ENCODE measurements around the gene SH2D2A. TPM values are rescaled to one million over a fixed set of nuclear protein-coding genes. Genes with fewer than 3 reads are reported as not detected.

Gene SH2D2A
- total RNA-seq, 1 donor from 2014 or later, result 286 TPM

DNA sequence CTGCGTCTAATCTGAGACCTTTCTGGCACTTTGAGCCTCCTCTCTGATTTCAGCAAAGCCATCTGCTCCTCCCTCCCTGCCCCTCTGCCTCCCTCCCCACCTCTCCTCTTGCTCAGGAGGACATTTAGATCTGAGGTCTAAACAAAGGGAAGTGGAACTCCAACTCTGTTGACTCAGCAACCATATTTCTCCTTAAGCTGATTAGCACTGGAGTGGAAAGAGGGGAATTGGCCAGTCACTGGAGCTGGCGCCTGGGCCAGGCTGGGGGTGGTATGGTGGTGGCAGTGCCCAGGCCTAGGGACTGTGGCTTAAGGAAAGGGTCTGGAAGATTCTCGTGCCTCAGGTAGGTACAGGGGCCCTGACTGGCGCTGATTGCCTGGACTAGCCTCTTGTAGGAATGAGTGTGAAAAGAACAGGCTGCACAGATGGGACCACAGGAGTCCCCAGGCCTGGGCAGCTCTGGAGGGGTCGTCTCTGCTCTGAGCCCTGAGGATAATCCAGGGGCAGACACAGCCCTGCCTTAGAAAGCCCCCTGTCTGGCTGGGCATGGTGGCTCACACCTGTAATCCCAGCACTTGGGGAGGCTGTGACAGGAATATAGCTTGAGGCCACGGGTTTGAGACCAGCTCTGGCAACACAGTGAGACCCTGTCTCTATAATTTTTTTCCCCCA, 11.9 kb downstream of the SH2D2A start:
- H3K27me3 Mint-ChIP-seq (ENCODE audit: insufficient read depth), result no peaks in the 10 kb centered on the region
- H3K4me1 Mint-ChIP-seq (ENCODE audit: low read depth), result peaks cover 81% of the 10 kb centered on the region

DNA sequence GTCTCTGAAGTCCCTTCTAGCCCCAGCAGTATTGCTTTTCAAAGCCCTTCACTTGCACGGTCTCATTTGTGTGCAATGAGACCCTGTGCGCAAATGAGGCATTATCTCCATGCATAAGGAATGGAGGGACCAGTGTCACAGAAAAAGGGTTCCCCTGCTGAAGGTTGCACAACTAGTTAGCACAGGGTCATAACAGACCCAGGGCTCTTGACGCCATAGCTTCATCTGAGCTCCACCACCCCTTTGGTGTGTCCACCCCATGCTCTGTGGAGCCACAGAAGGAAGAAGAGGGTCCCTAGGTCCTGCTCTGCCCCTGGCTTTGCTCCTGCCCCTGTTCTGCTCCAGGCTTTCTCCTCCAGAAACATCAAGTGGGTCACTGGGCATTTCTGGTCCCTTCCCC, 12.6 kb downstream of the SH2D2A start:
- Mint-ChIP-seq H3K36me3 (ENCODE audit: low read depth) (peaks cover 48% of the 10 kb centered on the region), H3K4me3 (no peak overlapping the region), H3K27me3 (ENCODE audit: insufficient read depth) (no peaks in the 10 kb centered on the region), H3K4me1 (ENCODE audit: low read depth) (peaks cover 75% of the 10 kb centered on the region), H3K9me3 (no peaks in the 10 kb centered on the region), H3K27ac (peak overlapping the region; percentile 67)
- intact Hi-C loops (cut with micrococcal nuclease), result no loop called here
- DNase-seq (ENCODE audit: low spot score), result no peak

More for the DNA sequence above, 11.9 kb downstream of the SH2D2A start:
- Mint-ChIP-seq H3K9me3 (no peaks in the 10 kb centered on the region), H3K27ac (peak overlapping the region; percentile 67), H3K4me3 (no peak overlapping the region), H3K36me3 (ENCODE audit: low read depth) (peaks cover 53% of the 10 kb centered on the region)
- intact Hi-C loops (cut with micrococcal nuclease), result no loop called here
- DNase-seq (ENCODE audit: low spot score), result no peak

DNA sequence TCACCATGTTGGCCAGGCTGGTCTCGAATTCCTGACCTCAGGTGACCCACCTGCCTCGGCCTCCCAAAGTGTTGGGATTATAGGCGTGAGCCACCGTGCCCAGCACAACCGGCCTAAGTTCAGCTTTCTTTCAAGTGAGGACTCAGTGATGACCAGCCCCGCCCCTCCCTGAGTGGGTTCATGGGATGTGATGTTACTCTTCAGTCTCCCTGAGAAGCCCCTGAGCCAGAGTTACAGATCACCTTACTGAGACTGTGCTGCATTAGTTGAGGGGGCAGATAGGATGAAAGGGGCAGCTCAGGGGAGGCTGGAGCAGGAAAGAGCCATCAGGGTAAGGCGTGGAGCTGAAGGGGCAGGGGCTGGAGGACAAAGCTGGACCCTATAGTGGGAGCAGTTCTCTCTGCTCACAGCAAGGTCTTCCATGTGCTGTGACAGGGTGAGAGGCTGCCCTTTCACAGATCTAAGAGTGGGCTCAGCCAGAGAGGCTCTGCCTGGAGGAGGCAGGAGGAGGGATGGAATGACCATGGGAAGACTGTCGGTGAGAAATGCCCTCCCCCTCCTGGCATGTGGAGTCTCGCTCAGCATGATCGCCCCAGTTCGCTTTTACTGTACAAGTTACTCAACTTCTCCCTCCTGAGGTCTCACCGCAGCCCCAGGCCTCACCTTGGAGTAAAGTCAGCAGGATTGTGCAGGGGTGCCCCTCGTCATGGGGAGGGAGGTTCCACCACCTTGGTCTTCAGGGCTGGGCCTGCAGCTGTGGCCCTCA, 13.4 kb downstream of the SH2D2A start:
- intact Hi-C loops (cut with micrococcal nuclease), result no loop called here
- DNase-seq (ENCODE audit: low spot score), result no peak
- peaks cover 42% of the 10 kb centered on the region for H3K36me3 Mint-ChIP-seq (ENCODE audit: low read depth)
- H3K9me3 Mint-ChIP-seq, result no peaks in the 10 kb centered on the region
- H3K4me3 Mint-ChIP-seq, result no peak overlapping the region
- H3K4me1 Mint-ChIP-seq (ENCODE audit: low read depth), result peaks cover 68% of the 10 kb centered on the region
- no peaks in the 10 kb centered on the region for H3K27me3 Mint-ChIP-seq (ENCODE audit: insufficient read depth)
- H3K27ac Mint-ChIP-seq, result peak overlapping the region; percentile 79

DNA sequence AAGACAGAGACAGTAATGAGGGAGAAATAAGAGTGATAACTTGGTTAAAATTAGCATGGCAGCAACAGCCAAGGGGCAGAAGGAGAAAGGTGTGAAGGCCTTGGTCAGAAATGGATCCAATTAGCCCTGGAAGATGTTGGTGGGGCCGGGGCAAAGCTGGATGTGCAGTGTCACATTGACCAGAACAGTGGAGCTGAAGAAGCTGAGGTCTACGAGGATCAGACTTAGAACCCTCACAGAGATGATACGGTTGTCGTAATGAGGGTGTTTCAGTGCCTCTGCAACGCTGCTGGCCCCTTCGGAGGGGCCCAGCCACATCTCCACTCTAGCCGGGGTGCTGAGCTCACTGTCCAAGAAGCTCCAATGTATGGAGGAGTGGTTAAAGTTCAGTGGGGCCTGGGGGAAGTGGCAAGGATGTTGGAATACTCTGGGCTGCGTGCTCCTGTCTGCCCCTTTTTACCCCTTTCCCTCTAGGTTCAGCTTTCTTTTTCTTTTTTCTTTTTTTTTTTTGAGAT, 14.2 kb downstream of the SH2D2A start:
- no peak overlapping the region for H3K4me3 Mint-ChIP-seq
- DNase-seq (ENCODE audit: low spot score), result no peak
- intact Hi-C loops (cut with micrococcal nuclease), result no loop called here
- peak overlapping the region; percentile 52 for H3K27ac Mint-ChIP-seq
- H3K36me3 Mint-ChIP-seq (ENCODE audit: low read depth), result peaks cover 38% of the 10 kb centered on the region
- peaks cover 61% of the 10 kb centered on the region for H3K4me1 Mint-ChIP-seq (ENCODE audit: low read depth)
- no peaks in the 10 kb centered on the region for H3K27me3 Mint-ChIP-seq (ENCODE audit: insufficient read depth)
- no peaks in the 10 kb centered on the region for H3K9me3 Mint-ChIP-seq

DNA sequence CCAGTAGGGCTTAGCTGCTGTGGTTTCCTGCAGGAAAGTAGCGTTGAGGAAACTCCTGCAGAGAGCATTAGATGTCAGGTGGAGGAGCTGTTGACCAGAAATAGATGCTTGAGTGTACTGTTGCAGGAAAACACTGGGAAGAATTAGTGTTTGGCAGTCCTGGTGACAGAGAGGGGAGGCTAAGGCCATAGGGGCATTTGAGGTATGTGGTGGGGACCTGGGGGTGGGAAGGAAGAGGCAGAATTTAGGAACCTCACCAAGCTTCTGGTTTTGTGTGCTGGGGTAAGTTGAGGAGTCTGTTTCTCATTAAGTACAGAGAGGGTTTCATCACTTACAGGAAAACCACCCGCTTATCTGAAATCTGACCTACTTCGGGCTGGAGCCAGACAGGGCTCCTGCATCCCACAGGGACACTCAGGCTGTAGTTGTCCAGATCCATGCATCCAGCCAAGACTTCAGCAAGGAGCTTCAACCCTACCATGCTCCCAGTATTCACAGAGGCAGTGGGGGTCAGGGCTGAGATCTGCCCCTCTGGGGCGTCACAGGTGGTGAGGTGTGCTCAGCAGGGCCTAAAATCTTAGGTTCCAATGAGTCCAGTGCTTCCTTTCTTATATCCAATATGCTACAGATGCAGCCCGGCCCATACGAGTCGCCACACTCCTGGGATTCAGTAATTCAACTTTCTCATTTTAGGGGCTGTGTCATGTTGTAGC, 15.1 kb downstream of the SH2D2A start:
- peak overlapping the region; percentile 0 for H3K4me3 Mint-ChIP-seq
- peaks cover 37% of the 10 kb centered on the region for H3K36me3 Mint-ChIP-seq (ENCODE audit: low read depth)
- intact Hi-C loops (cut with micrococcal nuclease), result loop anchor here (1.0 kb wide), 1 partner anchor 59 kb away; the partner anchor contains the start of gene NTRK1

DNA sequence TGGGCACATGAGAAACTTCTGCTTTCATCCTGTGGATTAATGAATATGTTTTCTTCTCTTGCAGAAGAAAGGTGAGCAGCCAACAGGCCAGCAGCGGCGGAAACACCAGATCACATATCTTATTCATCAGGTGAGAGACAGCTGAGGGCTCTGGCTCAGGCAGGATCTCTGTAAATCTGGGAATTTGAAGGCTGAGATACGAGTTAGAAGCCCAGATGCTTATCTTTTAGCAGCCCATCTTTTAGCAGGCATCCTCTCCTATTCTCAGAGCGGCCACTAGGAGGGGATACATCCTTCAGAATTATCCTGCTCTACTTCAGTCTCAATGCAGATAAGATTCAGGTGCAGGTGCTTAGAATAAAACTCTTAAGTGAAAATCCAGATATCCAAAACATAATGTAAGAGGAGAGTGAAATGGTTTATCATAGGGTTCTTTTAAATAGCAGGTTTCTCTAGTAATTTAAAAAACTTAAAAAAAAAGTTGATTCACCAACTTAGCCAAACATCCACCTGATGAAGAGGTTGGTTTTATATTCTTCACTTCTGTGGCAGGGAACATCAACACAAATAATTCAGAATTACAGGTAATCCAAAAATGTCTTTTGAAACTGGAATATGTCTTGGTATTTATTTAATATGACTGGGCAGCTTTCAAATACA, 19.3 kb downstream of the SH2D2A start:
- Mint-ChIP-seq H3K27me3 (ENCODE audit: insufficient read depth) (no peaks in the 10 kb centered on the region), H3K4me1 (ENCODE audit: low read depth) (peaks cover 27% of the 10 kb centered on the region), H3K9me3 (no peaks in the 10 kb centered on the region), H3K36me3 (ENCODE audit: low read depth) (peaks cover 45% of the 10 kb centered on the region), H3K4me3 (no peak overlapping the region), H3K27ac (no peak overlapping the region)
- DNase-seq (ENCODE audit: low spot score), result peak; percentile 43
- intact Hi-C loops (cut with micrococcal nuclease), result loop anchor here (1.0 to 2.0 kb wide), 6 partner anchors 17 to 131 kb away; partner anchors contain the start of genes LRRC71 and NTRK1

More for the DNA sequence above, 15.1 kb downstream of the SH2D2A start:
- DNase-seq (ENCODE audit: low spot score), result no peak
- H3K27ac Mint-ChIP-seq, result peak overlapping the region; percentile 64
- H3K27me3 Mint-ChIP-seq (ENCODE audit: insufficient read depth), result no peaks in the 10 kb centered on the region
- H3K4me1 Mint-ChIP-seq (ENCODE audit: low read depth), result peaks cover 57% of the 10 kb centered on the region
- no peaks in the 10 kb centered on the region for H3K9me3 Mint-ChIP-seq

DNA sequence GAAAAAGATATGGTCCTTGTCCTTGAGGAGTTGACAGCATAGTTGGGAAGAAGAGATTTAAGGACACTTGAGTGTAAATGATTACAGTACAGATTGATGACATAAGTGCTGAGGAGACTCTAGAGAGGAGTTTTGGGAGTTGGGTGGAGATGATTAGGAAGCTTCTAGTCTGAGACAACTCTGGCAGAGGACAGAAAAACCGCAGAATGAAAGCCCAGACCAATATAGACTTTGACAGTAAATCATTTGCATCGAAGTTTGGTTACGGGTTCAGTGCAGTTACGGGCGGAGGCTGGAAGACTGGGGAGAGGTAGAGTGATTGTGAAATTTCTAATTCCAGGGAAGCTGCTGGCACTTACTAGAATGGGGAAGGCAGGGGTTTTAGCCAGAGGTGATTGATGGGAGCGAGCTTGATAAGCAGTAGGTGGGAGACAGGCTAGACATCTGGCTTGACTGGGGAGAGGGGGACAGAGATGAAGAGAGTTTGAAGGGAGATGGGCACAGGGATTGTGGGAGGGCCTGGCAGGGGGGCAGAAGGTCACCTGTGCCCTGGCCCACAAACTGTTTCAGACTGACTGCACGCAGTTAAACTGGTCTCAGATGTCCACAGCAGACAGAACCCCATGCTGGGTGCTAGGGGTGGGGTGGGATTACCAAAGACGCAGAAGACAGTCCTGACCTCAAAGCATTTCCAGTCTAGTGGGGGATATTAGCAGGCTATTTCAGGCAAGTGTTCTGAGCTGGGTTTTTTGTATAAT, 20.1 kb downstream of the SH2D2A start:
- no peak for DNase-seq (ENCODE audit: low spot score)
- Mint-ChIP-seq H3K4me3 (no peak overlapping the region), H3K9me3 (no peaks in the 10 kb centered on the region), H3K4me1 (ENCODE audit: low read depth) (peaks cover 19% of the 10 kb centered on the region), H3K27ac (no peak overlapping the region), H3K36me3 (ENCODE audit: low read depth) (peaks cover 46% of the 10 kb centered on the region), H3K27me3 (ENCODE audit: insufficient read depth) (no peaks in the 10 kb centered on the region)
- intact Hi-C loops (cut with micrococcal nuclease), result loop anchor here (1.0 to 2.0 kb wide), 6 partner anchors 18 to 132 kb away; partner anchors contain the start of genes LRRC71 and NTRK1

DNA sequence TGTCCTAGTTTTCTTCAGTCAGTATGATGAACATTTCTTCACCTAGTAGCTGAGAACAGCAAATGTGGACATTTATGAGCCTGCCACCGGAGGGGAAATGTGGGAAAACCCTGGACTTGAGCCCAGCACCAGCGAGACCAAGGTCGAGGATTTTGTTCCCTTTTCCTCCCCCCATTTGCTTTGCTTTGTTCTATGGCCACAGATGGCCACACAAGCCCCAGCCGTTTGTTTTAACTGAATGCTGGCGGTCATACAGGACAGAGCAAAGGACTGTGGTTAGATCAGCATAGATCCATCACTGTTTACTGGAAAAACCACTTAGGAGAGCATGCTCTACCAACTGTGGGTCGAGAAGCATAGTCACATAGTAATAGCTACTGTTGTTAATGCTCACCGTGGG, 20.9 kb downstream of the SH2D2A start:
- DNase-seq (ENCODE audit: low spot score), result no peak
- intact Hi-C loops (cut with micrococcal nuclease), result loop anchor here (2.0 kb wide), 4 partner anchors 19 to 133 kb away; partner anchors contain the start of gene LRRC71
- peaks cover 12% of the 10 kb centered on the region for H3K4me1 Mint-ChIP-seq (ENCODE audit: low read depth)
- no peak overlapping the region for H3K27ac Mint-ChIP-seq
- no peak overlapping the region for H3K4me3 Mint-ChIP-seq
- H3K9me3 Mint-ChIP-seq, result no peaks in the 10 kb centered on the region
- no peaks in the 10 kb centered on the region for H3K27me3 Mint-ChIP-seq (ENCODE audit: insufficient read depth)
- H3K36me3 Mint-ChIP-seq (ENCODE audit: low read depth), result peaks cover 51% of the 10 kb centered on the region

DNA sequence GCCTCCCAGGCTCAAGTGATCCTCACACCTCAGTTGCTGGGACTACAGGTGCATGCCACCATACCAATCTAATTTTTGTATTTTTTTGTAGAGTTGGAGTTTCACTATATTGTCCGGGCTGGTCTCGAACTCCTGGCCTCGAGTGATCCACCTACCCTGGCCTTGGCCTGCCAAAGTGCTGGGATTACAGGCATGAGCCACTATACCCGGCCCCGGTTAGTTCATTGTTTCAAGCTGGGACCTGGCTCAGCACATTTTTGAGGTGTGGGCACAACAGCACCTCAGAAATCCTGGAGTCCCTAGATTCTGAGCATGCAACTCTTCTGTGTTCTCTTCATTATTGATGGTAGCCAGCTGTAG, 21.3 kb downstream of the SH2D2A start:
- H3K27me3 Mint-ChIP-seq (ENCODE audit: insufficient read depth), result no peaks in the 10 kb centered on the region
- DNase-seq (ENCODE audit: low spot score), result no peak
- intact Hi-C loops (cut with micrococcal nuclease), result no loop called here
- peaks cover 51% of the 10 kb centered on the region for H3K36me3 Mint-ChIP-seq (ENCODE audit: low read depth)
- no peaks in the 10 kb centered on the region for H3K9me3 Mint-ChIP-seq
- H3K27ac Mint-ChIP-seq, result no peak overlapping the region
- H3K4me3 Mint-ChIP-seq, result no peak overlapping the region
- peaks cover 12% of the 10 kb centered on the region for H3K4me1 Mint-ChIP-seq (ENCODE audit: low read depth)

DNA sequence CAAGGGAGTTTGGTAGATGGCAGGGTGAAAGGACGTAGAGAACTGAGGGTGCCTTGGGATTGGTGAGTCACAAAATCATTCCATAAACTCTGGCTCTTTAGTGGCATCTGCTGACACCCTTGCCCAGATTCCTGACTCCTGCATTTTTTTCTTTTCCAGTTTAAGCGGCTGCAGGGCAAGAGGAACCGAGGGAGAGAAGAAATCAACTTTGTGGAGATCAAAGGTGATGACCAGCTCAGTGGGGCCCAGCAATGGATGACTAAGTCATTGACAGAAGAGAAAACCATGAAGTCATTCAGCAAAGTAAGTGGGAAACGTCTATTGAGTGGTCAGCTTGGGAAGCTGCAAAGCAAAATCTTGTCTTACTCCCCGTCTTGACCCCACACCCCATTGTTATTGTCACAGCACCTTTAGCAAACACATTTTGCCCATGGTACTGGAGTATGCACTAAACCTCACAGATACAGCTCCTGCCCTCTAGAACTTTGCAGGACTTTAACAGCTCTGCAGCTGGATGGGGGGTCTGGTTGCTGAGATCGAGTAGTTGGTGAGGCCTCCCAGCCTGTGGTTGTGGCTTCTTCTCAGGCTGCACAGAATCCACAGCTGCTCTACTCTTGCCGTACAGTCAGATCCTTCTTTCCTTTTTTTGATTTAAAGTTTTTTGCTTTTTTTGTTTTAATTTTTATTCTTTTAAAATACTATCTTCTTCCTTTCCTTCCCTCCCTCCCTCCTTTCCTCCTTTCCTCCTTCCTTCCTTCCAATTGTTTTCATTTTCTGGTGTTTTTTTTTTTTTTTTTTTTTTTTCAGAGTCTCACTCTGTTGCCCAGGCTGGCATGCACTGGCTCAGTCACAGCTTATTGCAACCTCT, 21.9 kb downstream of the SH2D2A start:
- no peak overlapping the region for H3K4me3 Mint-ChIP-seq
- peaks cover 8% of the 10 kb centered on the region for H3K4me1 Mint-ChIP-seq (ENCODE audit: low read depth)
- intact Hi-C loops (cut with micrococcal nuclease), result no loop called here
- H3K9me3 Mint-ChIP-seq, result no peaks in the 10 kb centered on the region
- DNase-seq (ENCODE audit: low spot score), result no peak
- H3K36me3 Mint-ChIP-seq (ENCODE audit: low read depth), result peaks cover 52% of the 10 kb centered on the region
- no peaks in the 10 kb centered on the region for H3K27me3 Mint-ChIP-seq (ENCODE audit: insufficient read depth)
- no peak overlapping the region for H3K27ac Mint-ChIP-seq

DNA sequence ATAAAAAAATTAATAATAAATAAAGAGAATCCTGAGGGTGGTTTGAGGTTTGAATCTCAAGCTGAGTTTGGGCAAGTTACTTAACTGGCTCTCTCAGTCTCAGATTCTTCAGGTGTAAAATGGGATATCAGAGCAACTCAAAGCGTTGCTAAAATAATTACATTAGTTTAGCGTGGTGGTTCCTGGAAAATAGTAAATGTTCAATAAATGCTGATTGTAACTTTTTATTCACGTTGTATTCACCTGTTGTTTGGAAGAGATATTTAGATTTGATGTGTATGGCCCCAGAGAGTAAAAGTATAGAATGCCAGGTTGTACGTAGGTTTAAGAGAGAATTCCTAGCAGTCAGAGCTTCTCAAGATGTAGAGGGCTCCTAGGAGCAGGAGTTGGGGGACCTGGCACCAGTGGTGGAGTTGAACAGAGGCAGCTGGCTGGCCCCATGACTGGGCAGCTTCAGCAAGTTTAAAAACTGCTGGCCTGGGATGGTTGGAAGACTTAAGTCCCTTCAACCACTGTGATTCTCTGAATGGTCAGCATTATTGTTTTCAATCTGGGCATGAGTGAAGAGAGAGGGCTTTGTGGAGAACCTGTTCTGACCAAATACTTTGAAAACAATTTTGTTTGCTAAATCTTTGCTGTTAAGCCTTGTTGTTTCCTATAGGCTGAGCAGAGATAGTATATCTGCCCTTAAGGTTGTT, 26.9 kb downstream of the SH2D2A start:
- Mint-ChIP-seq H3K4me1 (ENCODE audit: low read depth) (no peaks in the 10 kb centered on the region), H3K27me3 (ENCODE audit: insufficient read depth) (no peaks in the 10 kb centered on the region), H3K9me3 (no peaks in the 10 kb centered on the region), H3K36me3 (ENCODE audit: low read depth) (peaks cover 49% of the 10 kb centered on the region), H3K27ac (no peak overlapping the region), H3K4me3 (no peak overlapping the region)
- no peak for DNase-seq (ENCODE audit: low spot score)
- intact Hi-C loops (cut with micrococcal nuclease), result no loop called here

All from activated T-helper 1 cell treated with anti-CD3 and anti-CD28 coated beads, Interleukin-12 subunit alpha, Interleukin-12 subunit beta, Interleukin-2, Interleukin-4 antibody, amounts not matched to agents 30 ng/mL and 10 ng/mL and 1 ng/mL, durations not matched to agents 14 hours and 24 hours and 36 hours (primary cell).